HepG2 (cell line): ENCODE measurements around the gene CSHL1. TPM values are rescaled to one million over a fixed set of nuclear protein-coding genes. Genes with fewer than 3 reads are reported as not detected.

ENCODE experiments used
- FOXJ3 ChIP-seq: sonication (generic); formaldehyde crosslinking; IDR thresholded peaks from 2 replicates; pipeline ENCODE4 v1.4.0; 2020; ENCODE audit warnings: missing genetic modification reagents, mild to moderate bottlenecking, borderline replicate concordance
- GFI1 ChIP-seq: sonication (generic); formaldehyde crosslinking; IDR thresholded peaks from 2 replicates; pipeline ENCODE4 v1.5.0; 2020; ENCODE audit warnings: missing genetic modification reagents, mild to moderate bottlenecking, borderline replicate concordance
- GRHL1 ChIP-seq: sonication (generic); formaldehyde crosslinking; conservative IDR thresholded peaks from 2 replicates; pipeline ENCODE4 v1.8.0; 2022; ENCODE audit warnings: missing genetic modification reagents
- HCFC1 ChIP-seq: fragments of 150-350 bp; IDR thresholded peaks from 2 replicates; pipeline ENCODE4 v1.6.1; 2014; ENCODE audit warnings: low read depth, low read length
- IRF2 ChIP-seq: IDR thresholded peaks from 2 replicates; pipeline ENCODE4 v1.6.1; 2018; ENCODE audit warnings: missing genetic modification reagents, missing compliant biosample characterization
- MAX ChIP-seq: IDR thresholded peaks from 2 replicates; pipeline ENCODE4 v1.6.1; 2012; ENCODE audit warnings: inconsistent platforms
- PBX3 ChIP-seq: sonication (generic); formaldehyde crosslinking; IDR thresholded peaks from 2 replicates; pipeline ENCODE4 v1.8.1; 2023; ENCODE audit warnings: missing genetic modification reagents, inconsistent platforms, borderline replicate concordance
- RARA ChIP-seq: IDR thresholded peaks from 2 replicates; pipeline ENCODE4 v1.6.1; 2016; ENCODE audit warnings: missing genetic modification reagents, missing compliant biosample characterization
- RCOR2 ChIP-seq: IDR thresholded peaks from 2 replicates; pipeline ENCODE4 v1.6.1; 2016; ENCODE audit warnings: missing biosample characterization, missing genetic modification reagents
- RFXAP ChIP-seq: sonication (generic); formaldehyde crosslinking; IDR thresholded peaks from 2 replicates; pipeline ENCODE4 v1.4.0; 2020; ENCODE audit warnings: missing genetic modification reagents, borderline replicate concordance
- SP1 ChIP-seq, 2 experiments: fragments of 450-650 bp in 1 of 2; sonication (generic) in 1 of 2; formaldehyde crosslinking in 1 of 2; IDR thresholded peaks; 2 replicates each; pipeline versions ENCODE4 v1.4.0 to v1.6.1; 2016 to 2020; ENCODE audit warnings: missing genetic modification reagents in 1 of 2
- TARDBP ChIP-seq: sonication (generic); formaldehyde crosslinking; IDR thresholded peaks from 2 replicates; pipeline ENCODE4 v1.8.0; 2022; ENCODE audit warnings: mild to moderate bottlenecking, missing genetic modification reagents
- TBX3 ChIP-seq: fragments of 450-650 bp; IDR thresholded peaks from 2 replicates; pipeline ENCODE4 v1.6.1; 2017; ENCODE audit warnings: antibody characterized with exemption, mild to moderate bottlenecking, inconsistent platforms, borderline replicate concordance
- TCF7L2 ChIP-seq: IDR thresholded peaks from 2 replicates; pipeline ENCODE4 v1.6.1; 2011; ENCODE audit warnings: mild to moderate bottlenecking, low read depth, low read length, moderate library complexity
- TERF1 ChIP-seq: sonication (generic); formaldehyde crosslinking; IDR thresholded peaks from 2 replicates; pipeline ENCODE4 v1.8.0; 2022; ENCODE audit warnings: mild to moderate bottlenecking, missing genetic modification reagents, moderate library complexity
- TMF1 ChIP-seq: sonication (generic); formaldehyde crosslinking; IDR thresholded peaks from 2 replicates; pipeline ENCODE4 v1.8.1; 2022; ENCODE audit warnings: low read depth, missing genetic modification reagents
- ZNF264 ChIP-seq: sonication (generic); formaldehyde crosslinking; IDR thresholded peaks from 2 replicates; pipeline ENCODE4 v1.4.0; 2020; ENCODE audit warnings: missing genetic modification reagents
- ZNF333 ChIP-seq: sonication (generic); formaldehyde crosslinking; IDR thresholded peaks from 2 replicates; pipeline ENCODE4 v1.4.0; 2020; ENCODE audit warnings: mild to moderate bottlenecking, missing genetic modification reagents, borderline replicate concordance
- ZNF777 ChIP-seq: sonication (generic); formaldehyde crosslinking; IDR thresholded peaks from 2 replicates; pipeline ENCODE4 v1.4.0; 2020; ENCODE audit warnings: missing genetic modification reagents
- polyA plus RNA-seq, 8 experiments: library from polyadenylated mRNA; depleted of rRNA in 3 of 8; stranded (reverse) in 7 of 8; unstranded in 1 of 8; fragments of >200 nt; fragmentation: Illumina TruSeq in 4 of 8; extraction: Trizol in 4 of 8; gene quantifications; 2 replicates each; pipeline versions ENCODE4 v1.2.1 to v1.2.3, GENCODE V29; 2011 to 2016; ENCODE audit warnings: low read depth in 4 of 8, missing spikeins in 1 of 8, mixed read lengths in 1 of 8; ENCODE audit not compliant: insufficient read depth in 1 of 8
- total RNA-seq, 5 experiments: library from RNA; depleted of rRNA; stranded (reverse); fragments of >200 nt; fragmentation: Illumina TruSeq; extraction: Trizol; gene quantifications; 2 replicates each; pipeline ENCODE4 v1.2.3, GENCODE V29; 2016; ENCODE audit warnings: low read depth in 1 of 5
- TF ChIP-seq, protein P1 (sequence below): sonication (generic); formaldehyde crosslinking; IDR thresholded peaks from 2 replicates; pipeline ENCODE4; 2020; ENCODE audit warnings: missing genetic modification reagents, mild to moderate bottlenecking, borderline replicate concordance
- TF ChIP-seq, protein P2 (sequence below): sonication (generic); formaldehyde crosslinking; IDR thresholded peaks from 2 replicates; pipeline ENCODE4 v1.5.0; 2020; ENCODE audit warnings: mild to moderate bottlenecking, missing genetic modification reagents

The CSHL1 gene
- total and polyA plus RNA-seq, 2 of the 13 experiments (the other 11 are each of a cell fraction or from before 2014, with no cell fraction given) = not detected

- no peak for TF ChIP-seq PBX3 (CRISPR knock-in tag)
- TF ChIP-seq, protein P1, sequence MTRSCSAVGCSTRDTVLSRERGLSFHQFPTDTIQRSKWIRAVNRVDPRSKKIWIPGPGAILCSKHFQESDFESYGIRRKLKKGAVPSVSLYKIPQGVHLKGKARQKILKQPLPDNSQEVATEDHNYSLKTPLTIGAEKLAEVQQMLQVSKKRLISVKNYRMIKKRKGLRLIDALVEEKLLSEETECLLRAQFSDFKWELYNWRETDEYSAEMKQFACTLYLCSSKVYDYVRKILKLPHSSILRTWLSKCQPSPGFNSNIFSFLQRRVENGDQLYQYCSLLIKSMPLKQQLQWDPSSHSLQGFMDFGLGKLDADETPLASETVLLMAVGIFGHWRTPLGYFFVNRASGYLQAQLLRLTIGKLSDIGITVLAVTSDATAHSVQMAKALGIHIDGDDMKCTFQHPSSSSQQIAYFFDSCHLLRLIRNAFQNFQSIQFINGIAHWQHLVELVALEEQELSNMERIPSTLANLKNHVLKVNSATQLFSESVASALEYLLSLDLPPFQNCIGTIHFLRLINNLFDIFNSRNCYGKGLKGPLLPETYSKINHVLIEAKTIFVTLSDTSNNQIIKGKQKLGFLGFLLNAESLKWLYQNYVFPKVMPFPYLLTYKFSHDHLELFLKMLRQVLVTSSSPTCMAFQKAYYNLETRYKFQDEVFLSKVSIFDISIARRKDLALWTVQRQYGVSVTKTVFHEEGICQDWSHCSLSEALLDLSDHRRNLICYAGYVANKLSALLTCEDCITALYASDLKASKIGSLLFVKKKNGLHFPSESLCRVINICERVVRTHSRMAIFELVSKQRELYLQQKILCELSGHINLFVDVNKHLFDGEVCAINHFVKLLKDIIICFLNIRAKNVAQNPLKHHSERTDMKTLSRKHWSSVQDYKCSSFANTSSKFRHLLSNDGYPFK (CRISPR knock-in tag) = 0 out of 2 replicates have a peak, but pooled peaks have one; percentile 24
- TF ChIP-seq GRHL1 = no peak
- TF ChIP-seq ZNF777 (CRISPR knock-in tag) = no peak
- no peak for TF ChIP-seq RFXAP (CRISPR knock-in tag)
- peak; percentile 97 for TF ChIP-seq RARA (CRISPR knock-in tag)
- no peak; the same call in 1 of the 2 replicates for TF ChIP-seq GFI1 (CRISPR knock-in tag)
- TF ChIP-seq RCOR2 = peak; percentile 63; the same call in 1 of the 2 replicates
- no peak for TF ChIP-seq TERF1 (CRISPR knock-in tag)
- TF ChIP-seq FOXJ3 (CRISPR knock-in tag) = no peak
- no peak for TF ChIP-seq TCF7L2
- no peak for TF ChIP-seq MAX
- TF ChIP-seq TBX3 = no peak
- no peak for TF ChIP-seq TMF1 (CRISPR knock-in tag)
- TF ChIP-seq SP1 (IDR thresholded peaks at IDR 0.05) = no peak
- no peak for TF ChIP-seq SP1 (CRISPR knock-in tag; IDR thresholded peaks at IDR 0.05)
- TF ChIP-seq, protein P2, sequence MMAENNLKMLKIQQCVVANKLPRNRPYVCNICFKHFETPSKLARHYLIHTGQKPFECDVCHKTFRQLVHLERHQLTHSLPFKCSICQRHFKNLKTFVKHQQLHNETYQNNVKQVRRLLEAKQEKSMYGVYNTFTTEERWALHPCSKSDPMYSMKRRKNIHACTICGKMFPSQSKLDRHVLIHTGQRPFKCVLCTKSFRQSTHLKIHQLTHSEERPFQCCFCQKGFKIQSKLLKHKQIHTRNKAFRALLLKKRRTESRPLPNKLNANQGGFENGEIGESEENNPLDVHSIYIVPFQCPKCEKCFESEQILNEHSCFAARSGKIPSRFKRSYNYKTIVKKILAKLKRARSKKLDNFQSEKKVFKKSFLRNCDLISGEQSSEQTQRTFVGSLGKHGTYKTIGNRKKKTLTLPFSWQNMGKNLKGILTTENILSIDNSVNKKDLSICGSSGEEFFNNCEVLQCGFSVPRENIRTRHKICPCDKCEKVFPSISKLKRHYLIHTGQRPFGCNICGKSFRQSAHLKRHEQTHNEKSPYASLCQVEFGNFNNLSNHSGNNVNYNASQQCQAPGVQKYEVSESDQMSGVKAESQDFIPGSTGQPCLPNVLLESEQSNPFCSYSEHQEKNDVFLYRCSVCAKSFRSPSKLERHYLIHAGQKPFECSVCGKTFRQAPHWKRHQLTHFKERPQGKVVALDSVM (CRISPR knock-in tag) = no peak
- no peak for TF ChIP-seq HCFC1
- TF ChIP-seq IRF2 (CRISPR knock-in tag) = 0 out of 2 replicates have a peak, but pooled peaks have one; percentile 58
- no peak for TF ChIP-seq ZNF333 (CRISPR knock-in tag)
- no peak for TF ChIP-seq TARDBP (CRISPR knock-in tag)
- no peak for TF ChIP-seq ZNF264 (CRISPR knock-in tag)
These were observed 45.4 kb upstream of the CSHL1 start (continued) for GRCh38 chr17:63956296-63956920.
